A172 (cell line): ENCODE data around the gene MRPL3. TPM values are rescaled to one million over a fixed set of nuclear protein-coding genes. Genes with fewer than 3 reads are reported as not detected.

Experiments
- DNase-seq: peaks from one replicate; pipeline ENCODE4 v3.0.0-alpha.2; 2015; ENCODE audit warnings: low spot score
- total RNA-seq: library from RNA; depleted of rRNA; stranded (reverse); fragments of >200 nt; shearing (Covaris generic); gene quantifications from 2 replicates; pipeline ENCODE4 v1.2.3, GENCODE V29; 2014; rRNA removed

The MRPL3 gene
- total RNA-seq = 216 and 247 TPM in 2 replicates

- DNase-seq = peak; percentile 84
Observed at GRCh38 chr3:131502530-131503319, at the start of gene MRPL3. MRPL3 (minus strand) TSS chr3:131502971; CDS start chr3:131502821, 150 bp downstream.

- DNase-seq = no peak
Observed at GRCh38 chr3:131551761-131552160, 49.0 kb upstream of the MRPL3 start.

- no peak for DNase-seq
Observed at GRCh38 chr3:131550562-131551465, 48.0 kb upstream of the MRPL3 start.

- no peak for DNase-seq
Observed at GRCh38 chr3:131549340-131549739, 46.6 kb upstream of the MRPL3 start.

GRCh38 chr3:131547585-131547984, 44.8 kb upstream of the MRPL3 start:
- no peak for DNase-seq

GRCh38 chr3:131546441-131546840, 43.7 kb upstream of the MRPL3 start:
- DNase-seq = no peak

- DNase-seq = no peak
Observed at GRCh38 chr3:131544557-131544956, 41.8 kb upstream of the MRPL3 start.

- DNase-seq = peak; percentile 75
Observed at GRCh38 chr3:131543714-131544113, 40.9 kb upstream of the MRPL3 start.

GRCh38 chr3:131541288-131541687, 38.5 kb upstream of the MRPL3 start:
- DNase-seq = no peak

GRCh38 chr3:131540821-131541220, 38.0 kb upstream of the MRPL3 start:
- no peak for DNase-seq

- no peak for DNase-seq
Observed at GRCh38 chr3:131540143-131540542, 37.4 kb upstream of the MRPL3 start.

GRCh38 chr3:131538968-131539367, 36.2 kb upstream of the MRPL3 start:
- no peak for DNase-seq

- DNase-seq = no peak
Observed at GRCh38 chr3:131537531-131537930, 34.8 kb upstream of the MRPL3 start.

GRCh38 chr3:131535596-131535995, 32.8 kb upstream of the MRPL3 start:
- no peak for DNase-seq

GRCh38 chr3:131535131-131535530, 32.4 kb upstream of the MRPL3 start:
- DNase-seq = no peak

- DNase-seq = no peak
Observed at GRCh38 chr3:131532645-131533044, 29.9 kb upstream of the MRPL3 start.

- DNase-seq = no peak
Observed at GRCh38 chr3:131530843-131531242, 28.1 kb upstream of the MRPL3 start.

GRCh38 chr3:131530388-131530787, 27.6 kb upstream of the MRPL3 start:
- DNase-seq = no peak

- no peak for DNase-seq
Observed at GRCh38 chr3:131526801-131527347, 24.1 kb upstream of the MRPL3 start.

- no peak for DNase-seq
Observed at GRCh38 chr3:131518680-131519079, 15.9 kb upstream of the MRPL3 start.

- no peak for DNase-seq
Observed at GRCh38 chr3:131505421-131505820, 2.6 kb upstream of the MRPL3 start.

GRCh38 chr3:131503320-131503635, 507 bp upstream of the MRPL3 start:
- DNase-seq = peak; percentile 10

- DNase-seq = no peak
Observed at GRCh38 chr3:131501949-131502348, 822 bp downstream of the MRPL3 start.
